Fibroblast of skin of back (primary cell): Measurements from ENCODE around the gene ALOXE3.

Source experiments
- DNase-seq: peaks from one replicate; pipeline ENCODE4 v3.0.0-alpha.2; 2013

The ALOXE3 gene

DNA sequence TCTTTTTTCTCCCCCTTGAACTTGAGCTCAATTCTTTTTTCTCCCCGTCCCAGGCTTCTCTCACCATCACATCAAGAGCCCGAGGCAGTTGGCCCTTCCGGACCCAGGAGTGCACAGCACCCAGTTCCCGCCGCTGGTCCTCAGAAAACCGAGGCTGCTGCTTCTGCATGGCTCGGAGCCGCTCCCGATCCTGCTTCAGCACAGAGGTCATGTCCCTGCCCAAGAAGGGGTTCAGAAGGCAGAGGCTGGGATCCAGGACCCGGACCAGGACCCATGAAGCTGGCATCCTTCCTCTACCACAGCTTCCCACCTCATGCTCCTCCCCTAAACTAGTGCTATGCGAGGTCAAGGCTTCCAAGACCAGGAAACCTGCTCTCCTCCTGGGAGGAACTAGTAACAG, 23.4 kb upstream of the ALOXE3 start:
- no peak for DNase-seq

DNA sequence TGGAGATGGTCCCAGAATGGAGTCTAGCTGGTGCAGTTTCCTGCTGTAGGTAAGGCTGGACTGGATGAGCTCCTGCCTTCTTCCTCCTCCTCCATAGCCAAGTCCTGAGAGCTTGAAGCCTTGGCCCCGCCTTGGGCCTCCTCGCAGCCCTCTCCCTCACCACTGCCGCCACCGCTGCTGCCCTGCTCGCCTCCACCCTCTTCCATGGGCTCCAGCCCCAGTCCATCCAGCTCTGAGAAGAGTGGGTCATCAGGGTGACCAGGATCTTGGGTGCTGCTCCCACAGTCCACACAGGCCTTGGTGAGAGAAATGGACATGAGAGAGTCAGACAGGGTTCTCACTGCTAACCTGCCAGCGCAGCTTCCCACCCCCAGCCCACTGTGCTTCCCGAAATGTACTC, 22.7 kb upstream of the ALOXE3 start:
- DNase-seq: no peak

DNA sequence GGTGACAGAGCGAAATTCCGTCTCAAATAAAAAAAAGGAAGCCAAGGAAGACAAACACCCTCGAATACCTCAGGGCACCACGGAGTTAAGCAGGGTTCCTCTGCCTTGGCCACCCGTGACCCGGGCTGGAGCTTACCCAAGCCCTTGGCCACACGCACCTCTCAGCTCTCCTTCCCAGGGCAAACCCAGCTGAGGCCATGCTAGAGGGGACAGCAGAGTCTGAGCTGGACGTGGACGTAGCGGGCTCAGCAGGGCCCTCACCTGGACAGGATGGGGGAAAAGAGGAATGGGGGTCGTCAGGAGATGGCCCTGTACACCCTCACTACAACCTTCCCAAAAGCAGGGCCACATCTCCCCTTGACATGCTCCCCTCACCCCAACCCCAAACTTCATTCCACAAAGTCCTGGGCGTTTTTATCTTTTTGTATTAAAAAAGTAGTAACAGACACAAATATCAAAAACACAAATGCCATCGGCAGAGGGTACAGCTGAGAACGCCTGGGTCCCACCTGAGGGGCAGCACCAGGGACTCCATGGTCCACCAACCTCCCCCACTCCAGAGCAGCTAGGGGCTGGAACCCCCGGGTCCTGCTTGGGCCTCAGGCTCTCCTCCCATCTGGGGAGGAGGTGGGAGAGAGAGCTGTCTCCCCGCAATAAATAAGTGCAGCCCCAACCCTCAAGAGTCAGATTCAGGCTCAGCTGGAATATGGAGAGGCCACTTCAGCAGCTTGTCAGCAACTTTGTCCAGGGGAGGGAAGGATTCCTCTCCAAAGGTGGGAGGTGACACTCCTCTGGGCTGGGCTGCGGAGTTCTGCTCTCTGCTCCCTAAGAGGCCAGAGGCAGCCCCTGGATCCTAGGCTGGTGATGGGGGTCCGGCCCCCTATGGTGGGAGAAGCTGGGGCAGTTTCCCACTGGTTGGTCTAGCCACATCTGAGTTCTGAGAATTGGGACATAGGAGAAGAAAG, 22.0 kb upstream of the ALOXE3 start:
- no peak for DNase-seq

DNA sequence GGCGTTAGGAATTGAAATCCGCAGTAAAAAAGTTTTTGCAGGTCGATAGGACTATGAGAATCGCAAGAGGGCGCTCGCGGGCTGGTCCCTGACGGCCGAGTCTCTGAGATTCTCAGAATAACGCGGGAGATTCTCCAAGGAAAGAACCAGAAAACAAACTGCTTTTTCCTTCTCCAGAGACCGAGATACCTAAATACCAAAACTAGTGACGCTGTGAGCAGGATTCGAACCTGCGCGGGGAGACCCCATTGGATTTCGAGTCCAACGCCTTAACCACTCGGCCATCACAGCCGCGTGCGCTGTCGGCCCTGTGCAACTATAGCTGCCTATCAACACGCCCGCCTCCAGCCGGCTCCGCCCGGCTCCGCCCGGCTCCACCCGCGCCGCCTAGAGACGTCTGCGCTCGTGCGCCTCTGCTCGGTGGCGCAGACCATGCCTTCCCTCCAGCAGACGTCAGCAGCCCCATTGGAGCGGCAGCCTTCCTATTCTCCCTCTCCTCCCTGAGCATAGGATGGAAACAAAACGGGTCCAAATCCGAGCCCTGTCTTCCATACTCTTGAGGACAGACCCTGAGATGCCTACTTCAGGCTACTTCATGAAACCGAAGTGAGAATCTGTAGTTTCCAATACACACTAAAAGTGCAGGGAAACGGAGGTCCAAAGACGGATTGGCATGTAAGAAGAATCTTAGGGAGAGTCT, 20.5 kb upstream of the ALOXE3 start:
- peak; percentile 97 for DNase-seq

DNA sequence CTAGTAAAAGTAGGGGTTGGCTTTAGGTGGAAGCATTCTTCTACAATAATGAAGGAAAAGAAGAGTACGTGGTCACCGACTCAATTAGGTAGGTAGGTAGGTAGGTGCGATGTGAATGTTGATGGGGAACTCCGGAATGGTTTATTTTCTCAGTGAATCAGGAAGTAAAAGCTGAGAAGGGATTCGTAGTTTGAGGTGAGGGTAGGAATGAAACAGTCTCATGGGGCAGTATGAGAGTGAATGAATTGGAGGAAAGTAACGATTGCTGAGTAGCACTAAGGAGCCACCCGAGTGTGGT, 20.0 kb upstream of the ALOXE3 start:
- no peak for DNase-seq

DNA sequence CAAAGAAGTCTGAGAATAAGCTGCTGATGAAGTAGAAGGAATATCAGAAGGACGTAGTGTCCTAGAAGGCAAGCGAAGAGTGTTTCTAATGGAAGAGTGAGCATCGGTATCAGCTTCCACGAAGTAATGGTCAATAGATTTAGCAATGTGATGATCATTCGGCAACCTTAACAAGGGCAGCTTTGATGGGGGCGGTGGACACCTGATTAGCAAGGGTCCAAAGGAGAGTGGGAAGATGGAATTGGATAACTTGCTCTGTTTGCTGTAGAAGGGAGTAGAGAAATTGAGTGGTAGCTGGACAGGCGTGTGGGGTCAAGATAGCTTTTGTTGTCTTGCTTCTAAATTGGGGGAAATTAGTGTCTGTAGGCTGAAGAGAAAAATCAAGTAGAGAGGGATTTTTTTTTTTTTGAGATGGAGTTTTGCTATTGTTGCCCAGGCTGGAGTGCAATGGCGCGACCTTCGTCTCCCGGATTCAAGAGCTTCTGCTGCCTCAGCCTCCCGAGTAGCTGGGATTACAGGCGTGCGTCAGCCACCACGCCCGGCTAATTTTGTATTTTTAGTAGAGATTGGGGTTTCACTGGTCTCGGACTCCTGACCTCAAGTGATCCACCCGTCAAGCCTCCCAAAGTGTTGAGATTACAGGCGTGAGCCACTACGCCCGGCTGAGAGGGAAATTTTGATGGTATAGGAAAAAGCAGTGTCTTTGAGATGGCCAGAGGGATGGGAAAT, 19.5 kb upstream of the ALOXE3 start:
- DNase-seq: no peak

DNA sequence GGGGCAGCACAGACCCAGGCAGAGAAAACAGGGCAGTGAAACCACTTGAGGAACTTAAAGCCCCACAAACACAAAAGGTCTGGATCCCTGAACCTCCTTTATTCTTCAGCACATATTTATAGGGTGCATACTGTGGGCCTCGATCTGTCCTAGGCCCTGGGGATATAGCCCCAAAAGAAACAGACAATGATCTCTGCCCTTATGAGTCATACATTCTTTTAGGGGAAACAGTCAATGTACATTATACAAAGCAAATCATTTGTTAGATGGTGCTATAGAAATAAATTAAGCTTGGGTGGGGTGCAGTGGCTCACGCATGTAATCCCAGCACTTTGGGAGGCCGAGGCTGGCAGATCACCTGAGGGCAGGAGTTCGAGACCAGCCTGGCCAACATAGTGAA, 15.6 kb upstream of the ALOXE3 start:
- no peak for DNase-seq

DNA sequence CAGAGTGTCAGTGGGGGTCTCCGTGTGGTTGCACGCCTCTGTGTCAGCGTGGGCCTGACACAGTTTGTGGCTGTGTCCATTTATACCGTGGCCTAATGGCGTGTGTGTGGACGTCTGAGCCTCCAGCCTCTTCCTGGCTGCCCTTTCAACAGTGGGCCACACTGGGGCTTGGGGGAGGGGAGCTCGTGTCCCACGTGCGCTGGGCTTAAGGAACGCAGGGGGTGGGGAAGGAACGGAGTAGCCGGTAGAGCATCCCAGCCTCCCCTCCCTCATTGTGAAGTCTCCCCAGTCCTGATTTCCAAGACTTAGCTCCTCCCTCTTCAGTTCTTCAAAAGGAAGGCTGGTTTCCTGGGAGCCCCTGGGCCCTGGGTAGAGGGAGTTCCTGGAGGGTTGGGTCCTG, 15.1 kb upstream of the ALOXE3 start:
- DNase-seq: no peak

DNA sequence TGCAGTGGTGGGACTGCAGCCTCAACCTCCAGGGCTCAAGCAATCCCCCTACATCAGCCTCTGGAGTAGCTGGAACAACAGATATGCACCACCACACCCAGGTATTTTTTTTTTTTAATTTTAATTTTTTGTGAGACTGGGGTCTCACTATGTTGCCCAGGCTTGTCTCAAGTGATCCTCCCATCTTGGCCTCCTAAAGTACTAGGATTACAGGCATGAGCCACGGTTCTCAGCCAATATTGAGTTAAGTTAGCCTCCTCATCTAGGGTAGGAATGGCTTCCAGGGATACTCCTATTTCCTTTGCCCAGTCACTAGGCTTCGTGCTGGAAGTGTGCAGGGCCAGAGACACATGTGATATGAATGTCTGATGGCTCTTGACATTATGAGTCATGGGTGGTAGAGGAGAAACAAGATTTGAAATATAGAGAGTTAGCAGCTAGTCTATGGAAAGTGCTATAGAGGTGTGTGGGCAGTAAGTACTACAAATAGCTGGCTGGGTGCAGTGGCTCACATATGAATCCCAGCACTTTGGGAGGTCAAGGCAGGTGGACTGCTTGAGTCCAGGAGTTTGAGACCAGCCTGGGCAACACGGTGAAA, 13.6 kb upstream of the ALOXE3 start:
- peak; percentile 44 for DNase-seq

DNA sequence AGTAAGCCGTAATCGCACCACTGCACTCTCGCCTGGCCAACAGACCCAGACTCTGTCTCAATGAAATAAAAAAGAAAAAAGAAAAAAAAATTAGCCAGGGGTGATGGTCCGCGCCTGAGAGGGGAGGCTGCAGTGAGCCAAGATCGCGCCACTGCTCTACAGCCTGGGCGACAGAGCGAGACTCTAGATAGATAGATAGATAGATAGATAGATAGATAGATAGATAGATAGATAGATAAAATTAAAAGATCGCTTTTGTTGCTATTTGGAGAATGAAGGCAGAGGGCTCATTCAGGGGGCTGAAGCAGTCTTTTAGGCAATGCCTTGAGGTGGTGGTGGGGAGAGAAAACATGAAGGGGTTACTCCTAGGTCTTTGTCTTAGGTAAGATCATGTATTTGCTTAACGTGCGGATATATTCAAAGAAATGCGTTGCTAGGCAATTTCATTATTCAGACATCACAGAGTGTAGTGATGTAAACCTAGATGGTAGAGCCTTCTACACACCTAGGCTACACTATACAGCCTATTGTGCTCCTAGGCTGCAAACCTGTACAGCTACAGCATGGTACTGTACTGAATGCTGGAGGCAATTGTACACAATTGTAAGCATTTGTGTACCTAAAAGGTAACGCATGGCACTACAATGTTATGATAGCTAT, 9.9 kb upstream of the ALOXE3 start:
- DNase-seq: no peak

DNA sequence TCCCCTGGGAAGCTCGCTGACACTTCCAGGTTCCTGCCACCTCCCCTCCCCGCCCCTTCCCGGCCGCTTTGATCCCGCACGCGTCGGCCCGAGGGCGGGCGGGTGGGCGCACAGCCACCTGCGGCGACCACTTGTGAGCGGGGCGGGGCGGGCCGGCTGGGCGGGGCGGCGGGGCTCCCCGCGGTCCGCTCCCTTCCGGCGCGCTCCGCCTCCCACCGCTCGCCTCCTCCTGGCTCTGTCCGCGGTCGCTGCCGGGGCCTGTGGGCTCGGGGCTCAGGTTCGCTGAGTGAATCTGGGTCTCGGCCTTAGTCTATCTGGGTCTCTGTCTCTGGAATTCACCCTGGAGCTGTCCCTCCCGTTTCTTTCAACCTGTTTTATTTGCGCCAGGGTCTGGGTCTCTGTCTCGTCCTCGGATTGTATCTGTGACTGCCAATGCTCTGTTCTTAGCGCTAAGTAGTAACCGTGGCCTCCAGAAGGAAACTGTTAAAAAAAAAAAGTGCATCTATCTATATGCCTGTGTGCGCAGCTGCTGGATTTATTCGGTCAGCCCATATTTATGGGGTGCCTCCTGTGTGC, 8.3 kb upstream of the ALOXE3 start:
- peak; percentile 40 for DNase-seq

DNA sequence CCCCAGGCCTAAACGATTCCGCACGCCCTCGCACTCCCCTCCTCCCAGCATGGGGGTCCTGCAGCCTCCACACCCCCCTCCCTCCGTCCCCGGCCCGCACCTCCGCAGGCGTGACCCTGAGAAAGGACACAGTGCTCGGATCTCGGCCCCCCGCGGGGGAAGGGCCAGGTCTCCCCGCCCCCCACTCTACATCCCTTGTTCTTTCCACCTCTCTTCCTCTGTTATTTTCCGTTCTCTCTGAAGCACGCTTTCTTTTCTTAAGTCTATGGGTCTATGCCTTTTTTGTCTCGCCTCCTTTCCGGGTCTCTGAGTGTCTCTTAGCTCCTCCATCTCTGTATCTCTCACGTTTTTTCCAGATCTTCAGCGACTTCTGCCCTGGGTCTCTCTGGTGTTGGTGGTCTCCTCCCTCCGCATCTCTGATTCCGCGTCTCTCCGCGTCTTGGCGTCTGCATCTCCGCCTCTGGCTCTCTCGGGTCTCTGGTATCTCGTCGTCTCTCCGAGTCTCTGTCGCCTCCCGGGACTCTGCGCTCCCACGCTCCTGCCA, 7.7 kb upstream of the ALOXE3 start:
- DNase-seq: peak; percentile 35

DNA sequence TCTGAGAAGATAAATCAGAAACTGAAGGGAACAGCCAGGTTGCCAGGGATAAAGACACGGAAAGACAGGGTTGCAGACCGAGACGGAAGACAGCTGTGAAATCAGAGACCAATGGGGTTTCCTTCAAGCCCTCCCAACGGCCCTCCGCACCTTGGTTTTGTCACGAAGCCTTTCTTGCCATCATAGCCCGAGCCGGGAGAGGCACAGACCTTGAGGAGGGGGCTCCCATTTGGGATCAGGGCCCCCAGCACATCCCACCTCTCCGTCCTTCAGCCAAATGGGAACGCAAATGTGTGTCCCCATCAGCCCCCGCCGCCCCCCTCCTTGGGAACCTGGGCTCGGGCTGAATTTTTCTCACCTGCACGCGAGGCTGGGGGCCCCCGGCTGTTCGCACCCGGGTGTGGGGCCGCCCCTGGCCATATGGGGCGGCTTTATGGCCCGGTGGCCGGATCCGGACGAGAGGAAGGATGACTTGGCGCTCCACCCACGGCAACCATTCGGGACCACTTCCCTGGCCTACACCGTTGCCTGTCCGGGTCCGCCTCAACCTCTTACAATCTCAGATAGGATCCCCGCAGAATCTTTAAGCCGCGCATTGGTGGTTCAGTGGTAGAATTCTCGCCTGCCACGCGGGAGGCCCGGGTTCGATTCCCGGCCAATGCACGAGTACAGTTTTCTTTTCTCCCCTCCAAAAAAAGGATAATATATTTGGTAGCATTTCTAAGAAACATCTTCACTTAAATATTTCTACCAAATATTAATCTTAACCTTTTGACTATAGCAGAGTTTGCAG, 7.0 kb upstream of the ALOXE3 start:
- DNase-seq: peak; percentile 74

DNA sequence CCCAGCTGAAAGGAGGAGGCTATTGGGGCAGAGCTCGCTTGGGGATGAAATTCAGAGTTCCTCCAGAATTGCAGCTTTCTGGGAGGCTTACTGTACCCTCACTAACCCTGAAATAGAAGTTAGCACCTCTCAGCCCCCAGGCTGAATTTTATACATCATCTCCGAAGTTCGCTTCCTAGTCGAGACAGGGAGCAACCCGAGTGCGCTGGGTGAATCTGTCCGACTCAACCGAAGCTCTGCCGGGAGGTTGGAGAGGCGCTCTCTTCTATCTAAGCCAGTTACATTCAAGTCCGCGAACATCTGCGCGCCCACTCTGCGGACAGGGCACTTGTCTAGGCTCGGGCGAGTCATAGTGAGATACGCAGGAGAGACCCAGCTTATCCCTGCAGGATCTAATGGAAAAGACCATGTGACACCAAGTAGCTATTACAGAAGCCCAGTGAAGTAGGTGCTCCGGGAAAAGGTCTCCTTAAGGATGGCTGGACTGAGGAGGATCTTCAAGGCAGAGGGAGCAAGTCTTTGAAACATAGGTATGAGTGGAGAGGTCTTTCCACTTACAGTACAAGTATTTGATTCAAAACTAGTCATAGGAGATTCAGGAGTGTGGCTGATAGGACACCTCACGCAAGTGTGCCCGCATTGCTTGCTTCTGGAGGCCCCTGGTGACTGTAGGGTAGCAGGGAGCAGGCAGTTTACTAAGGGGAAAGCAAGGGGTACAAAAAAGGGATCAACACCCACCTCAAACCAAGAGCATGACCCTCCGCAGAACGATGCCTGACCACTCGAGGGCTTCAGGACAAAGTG, 6.2 kb upstream of the ALOXE3 start:
- peak; percentile 19 for DNase-seq

DNA sequence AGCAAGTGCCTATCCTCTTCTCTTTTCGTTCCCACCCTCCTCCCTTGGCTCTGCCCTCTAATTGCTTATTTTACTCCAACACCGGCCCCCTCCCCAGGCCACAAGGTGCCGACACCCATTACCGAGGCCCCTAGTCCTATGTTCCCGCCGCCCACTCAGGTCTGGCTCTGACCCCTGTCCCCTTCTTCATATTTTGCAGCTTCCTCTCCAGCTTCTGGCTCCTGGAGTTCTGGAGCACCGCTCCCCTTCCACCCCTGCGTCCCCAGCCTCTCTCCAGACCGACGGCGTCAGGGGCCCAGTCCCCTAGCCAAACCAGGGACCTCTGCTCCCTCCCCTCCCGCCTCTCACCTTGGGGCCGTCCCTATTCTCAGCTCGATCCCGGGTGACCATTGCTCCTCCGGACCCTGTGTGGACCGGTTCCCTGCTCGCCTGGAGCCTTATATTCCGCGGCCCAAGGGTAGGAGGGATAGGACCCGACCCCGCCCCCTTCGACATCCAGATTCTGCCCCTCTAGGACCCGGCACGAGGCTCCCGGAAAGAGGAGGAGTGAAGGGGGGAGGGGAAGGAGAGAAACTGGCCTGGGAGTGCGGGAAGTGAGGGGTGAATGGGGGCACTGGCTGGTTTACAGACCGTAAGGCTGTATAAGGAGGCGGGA, 5.5 kb upstream of the ALOXE3 start, which contains the start of gene HES7:
Gene HES7, minus strand, starts transcription at position 412 of the 655 bp plus-strand sequence. Its CDS starts 22 bp downstream, at position 390.
- peak; percentile 31 for DNase-seq

DNA sequence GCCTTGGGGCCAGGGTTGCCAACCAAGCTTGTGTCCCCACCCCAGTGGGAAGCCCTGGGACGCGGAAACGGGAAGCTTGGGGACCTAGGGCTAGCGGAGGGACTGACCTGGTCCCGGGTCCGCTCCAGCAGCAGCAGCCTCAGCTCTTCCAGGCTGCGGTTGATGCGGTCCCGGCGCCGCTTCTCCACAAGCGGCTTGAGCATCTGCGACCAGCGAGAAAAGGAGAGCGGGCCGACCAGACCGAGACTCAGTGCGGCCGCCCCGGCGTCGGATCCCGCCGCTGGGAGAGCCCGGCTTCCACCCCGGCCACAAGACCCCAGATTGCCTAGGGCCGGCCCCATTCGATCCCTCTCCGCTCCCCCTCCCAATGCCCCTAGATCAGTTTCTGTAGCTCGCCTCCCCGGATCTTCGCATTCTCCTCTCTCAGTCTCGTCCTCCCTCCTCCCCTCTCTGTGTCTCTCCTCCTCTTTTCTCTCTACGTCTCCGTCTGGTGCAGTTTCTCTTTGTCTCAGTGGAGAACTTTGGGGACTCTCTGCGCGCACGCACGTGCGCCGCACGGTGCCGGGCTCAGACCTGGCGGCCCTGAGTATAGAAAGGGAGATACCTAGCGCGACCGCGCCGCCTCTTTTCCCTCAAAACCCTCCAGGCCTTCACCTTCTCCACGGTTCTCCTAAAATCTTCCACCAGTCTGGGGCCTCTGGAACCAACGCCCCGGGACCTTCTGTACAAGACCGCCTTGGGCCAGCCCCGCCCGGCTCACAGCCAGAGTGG, 4.8 kb upstream of the ALOXE3 start:
- DNase-seq: peak; percentile 39

DNA sequence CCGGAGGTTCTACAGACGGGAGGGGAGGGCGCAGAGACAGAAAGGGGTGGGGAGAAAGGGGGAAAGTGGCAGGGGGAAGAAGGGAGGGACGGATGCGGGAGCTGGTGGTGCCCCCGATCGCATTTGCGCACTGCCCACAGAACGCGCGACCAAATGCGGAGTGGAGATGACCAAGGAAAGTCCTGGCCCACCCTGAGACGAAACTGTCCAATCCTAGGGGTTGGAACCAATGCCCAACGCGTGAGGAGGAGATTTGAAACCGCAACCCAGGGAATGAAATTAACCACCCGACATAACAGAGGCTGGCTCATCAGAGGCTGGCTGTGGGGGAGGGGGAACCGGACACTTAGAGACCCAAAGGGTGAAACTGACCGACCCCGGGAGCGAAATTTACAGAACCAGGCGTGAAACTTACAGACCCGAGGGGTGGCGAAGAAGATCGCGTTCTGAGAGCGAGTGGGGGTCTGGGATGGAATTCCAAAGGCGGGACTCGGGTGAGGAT, 4.2 kb upstream of the ALOXE3 start:
- peak; percentile 53 for DNase-seq
